Limb (tissue), 2 donors: ENCODE results near the gene CIP2A.
"Not testable (repeated sequence)": the region's sequence is repeated elsewhere in the genome, so short reads cannot be mapped to it uniquely, and the experiment has no call there.

ENCODE experiments used
- DNase-seq, 2 donors: peaks; one replicate each; pipeline ENCODE4 v3.0.0-alpha.2; 2016; ENCODE audit errors: extremely low spot score in 2 of 2

CIP2A gene

GRCh38 chr3:108589081-108589997, at the start of gene CIP2A, which contains the start of gene DZIP3:
Gene CIP2A, minus strand, starts transcription at chr3:108589438. Its CDS starts 63 bp downstream, at chr3:108589375.
Gene DZIP3, plus strand, starts transcription at chr3:108589722. Its CDS starts 15,685 bp downstream, at chr3:108605407.
- DNase-seq, result peak; percentile 92 to 97

GRCh38 chr3:108629974-108630373, 40.7 kb upstream of the CIP2A start:
- DNase-seq, result no peak

GRCh38 chr3:108623504-108623903, 34.3 kb upstream of the CIP2A start:
- DNase-seq, result no peak

- DNase-seq, result no peak
These were observed 31.0 kb upstream of the CIP2A start for GRCh38 chr3:108620250-108620649.

GRCh38 chr3:108616090-108616489, 26.9 kb upstream of the CIP2A start:
- DNase-seq, result not testable (repeated sequence)

GRCh38 chr3:108610651-108611050, 21.4 kb upstream of the CIP2A start:
- DNase-seq, result no peak

- DNase-seq, result no peak
These were observed 19.5 kb upstream of the CIP2A start for GRCh38 chr3:108608750-108609149.

- no peak for DNase-seq
These were observed 16.3 kb upstream of the CIP2A start for GRCh38 chr3:108605491-108605890.

GRCh38 chr3:108605028-108605427, 15.8 kb upstream of the CIP2A start:
- DNase-seq, result no peak

- no peak for DNase-seq
These were observed 14.5 kb upstream of the CIP2A start for GRCh38 chr3:108603691-108604090.

- DNase-seq, result no peak
These were observed 13.7 kb upstream of the CIP2A start for GRCh38 chr3:108602935-108603294.

GRCh38 chr3:108602249-108602934, 13.2 kb upstream of the CIP2A start:
- no peak for DNase-seq

- DNase-seq, result no peak
These were observed 10.6 kb upstream of the CIP2A start for GRCh38 chr3:108599677-108600409.

GRCh38 chr3:108598375-108598774, 9.1 kb upstream of the CIP2A start:
- DNase-seq, result no peak

GRCh38 chr3:108595321-108595720, 6.1 kb upstream of the CIP2A start:
- DNase-seq, result no peak

- DNase-seq, result no peak
These were observed 1.2 kb upstream of the CIP2A start for GRCh38 chr3:108590460-108590859.

GRCh38 chr3:108589998-108590323, 723 bp upstream of the CIP2A start:
- DNase-seq, result no peak

- DNase-seq, result peak in 1 of 2 donors; percentile 6
These were observed 637 bp downstream of the CIP2A start for GRCh38 chr3:108588601-108589000.

- no peak for DNase-seq
These were observed 11.2 kb downstream of the CIP2A start for GRCh38 chr3:108578064-108578463.

GRCh38 chr3:108569336-108569735, 19.9 kb downstream of the CIP2A start:
- DNase-seq, result no peak

GRCh38 chr3:108566599-108566998, 22.6 kb downstream of the CIP2A start:
- DNase-seq, result no peak

GRCh38 chr3:108565506-108565905, 23.7 kb downstream of the CIP2A start:
- no peak for DNase-seq
